Urinary bladder (tissue), 4 donors: ENCODE measurements around the gene YDJC. TPM values are rescaled to one million over a fixed set of nuclear protein-coding genes. Genes with fewer than 3 reads are reported as not detected.
"Not testable (repeated sequence)": the region's sequence is repeated elsewhere in the genome, so short reads cannot be mapped to it uniquely, and the experiment has no call there.

Experiments
- DNase-seq: peaks from one replicate; pipeline ENCODE4 v3.0.0-alpha.2; 2015; ENCODE audit errors: extremely low spot score
- H3K27ac ChIP-seq: one replicate; pipeline ENCODE4 v1.5.1; 2013; ENCODE audit warnings: low read depth, mild to moderate bottlenecking, moderate library complexity
- H3K36me3 ChIP-seq: one replicate; pipeline ENCODE4 v1.6.1; 2013; ENCODE audit warnings: mild to moderate bottlenecking, moderate library complexity; ENCODE audit not compliant: insufficient read depth
- H3K4me1 ChIP-seq: one replicate; pipeline ENCODE4 v1.6.1; 2013; ENCODE audit warnings: mild to moderate bottlenecking, moderate library complexity; ENCODE audit not compliant: insufficient read depth
- H3K4me3 ChIP-seq: one replicate; pipeline ENCODE4 v1.5.1; 2013; ENCODE audit warnings: low read depth, low read length
- WGBS: extraction: QIAGEN DNeasy Blood & Tissue Kit; methylation state at CpG from one replicate; pipeline ENCODE4 v1.1.7; 2013; 5-methylcytosine and 5-hydroxymethylcytosine counted together
- polyA plus RNA-seq: library from polyadenylated mRNA; stranded (reverse); fragments of 200-250 nt; gene quantifications from one replicate; pipeline ENCODE4 v1.2.3, GENCODE V29; 2013
- total RNA-seq: library from RNA; depleted of rRNA; stranded (reverse); fragments of >200 nt; gene quantifications from one replicate; pipeline ENCODE4 v1.2.3, GENCODE V29; 2014
- donor health status: healthy with polysubstance abuse.
- donor health status: healthy.

Gene YDJC
- total and polyA plus RNA-seq, 2 donors, result 3.7 to 26.4 TPM

GRCh38 chr22:21621025-21621424 lies 8.8 kb downstream of the YDJC start:
- no peak for DNase-seq
- no peak overlapping the region for H3K4me3 ChIP-seq
- 93% methylated on average over 3 of the region's 3 CpGs for WGBS

GRCh38 chr22:21617337-21617736 lies 12.5 kb downstream of the YDJC start:
- WGBS, result 97% methylated on average over 6 of the region's 6 CpGs
- DNase-seq, H3K36me3 ChIP-seq, H3K4me3 ChIP-seq, H3K4me1 ChIP-seq, H3K27ac ChIP-seq: not testable (repeated sequence)

More at GRCh38 chr22:21621025-21621424, 8.8 kb downstream of the YDJC start:
- Histone ChIP-seq H3K36me3 (no peaks in the 10 kb centered on the region), H3K4me1 (no peaks in the 10 kb centered on the region), H3K27ac (no peak overlapping the region)

- no peak overlapping the region for H3K27ac ChIP-seq
- no peaks in the 10 kb centered on the region for H3K36me3 ChIP-seq
- no peak for DNase-seq
- H3K4me3 ChIP-seq, result no peak overlapping the region
- WGBS, result 83% methylated on average over 4 of the region's 4 CpGs
- no peaks in the 10 kb centered on the region for H3K4me1 ChIP-seq
Observed at GRCh38 chr22:21615731-21616130, 14.1 kb downstream of the YDJC start.

GRCh38 chr22:21613553-21614233 lies 16.1 kb downstream of the YDJC start:
- Histone ChIP-seq H3K36me3 (no peaks in the 10 kb centered on the region), H3K27ac (no peak overlapping the region), H3K4me3 (no peak overlapping the region), H3K4me1 (no peaks in the 10 kb centered on the region)
- WGBS, result 81% methylated on average over 4 of the region's 4 CpGs
- DNase-seq, result no peak

- Histone ChIP-seq H3K4me3 (no peak overlapping the region), H3K27ac (no peak overlapping the region), H3K4me1 (no peaks in the 10 kb centered on the region), H3K36me3 (no peaks in the 10 kb centered on the region)
- no peak for DNase-seq
- 90% methylated on average over 7 of the region's 7 CpGs for WGBS
Observed at GRCh38 chr22:21612858-21613257, 17.0 kb downstream of the YDJC start.

- Histone ChIP-seq H3K4me3 (no peak overlapping the region), H3K27ac (no peak overlapping the region), H3K4me1 (no peaks in the 10 kb centered on the region), H3K36me3 (no peaks in the 10 kb centered on the region)
- WGBS, result 63% methylated on average over 4 of the region's 4 CpGs
- DNase-seq, result no peak
Observed at GRCh38 chr22:21611210-21611977, 18.4 kb downstream of the YDJC start.

- not testable (repeated sequence) for H3K4me3 ChIP-seq, H3K27ac ChIP-seq
- 97% methylated on average over 11 of the region's 11 CpGs for WGBS
Observed at GRCh38 chr22:21609556-21610157, 20.2 kb downstream of the YDJC start.

GRCh38 chr22:21606775-21607174 lies 23.0 kb downstream of the YDJC start:
- WGBS, result 97% methylated on average over 8 of the region's 8 CpGs
- Histone ChIP-seq H3K27ac (no peak overlapping the region), H3K4me1 (no peaks in the 10 kb centered on the region), H3K36me3 (no peaks in the 10 kb centered on the region), H3K4me3 (no peak overlapping the region)
- DNase-seq, result no peak

More at GRCh38 chr22:21609556-21610157, 20.2 kb downstream of the YDJC start:
- not testable (repeated sequence) for DNase-seq, H3K36me3 ChIP-seq, H3K4me1 ChIP-seq

GRCh38 chr22:21605887-21606564 lies 23.8 kb downstream of the YDJC start:
- no peak for DNase-seq

GRCh38 chr22:21603973-21604372 lies 25.8 kb downstream of the YDJC start:
- no peaks in the 10 kb centered on the region for H3K36me3 ChIP-seq
- 82% methylated on average over 9 of the region's 9 CpGs for WGBS
- H3K4me1 ChIP-seq, result no peaks in the 10 kb centered on the region
- H3K4me3 ChIP-seq, result no peak overlapping the region
- no peak for DNase-seq
- no peak overlapping the region for H3K27ac ChIP-seq

More at GRCh38 chr22:21605887-21606564, 23.8 kb downstream of the YDJC start:
- Histone ChIP-seq H3K4me1 (no peaks in the 10 kb centered on the region), H3K27ac (no peak overlapping the region), H3K36me3 (no peaks in the 10 kb centered on the region), H3K4me3 (no peak overlapping the region)
- WGBS, result 97% methylated on average over 7 of the region's 7 CpGs

- H3K4me3 ChIP-seq, result no peak overlapping the region
- WGBS, result 96% methylated on average over 6 of the region's 6 CpGs
- DNase-seq, result no peak
Observed at GRCh38 chr22:21602579-21602978, 27.2 kb downstream of the YDJC start.

GRCh38 chr22:21599053-21599893 lies 30.5 kb downstream of the YDJC start:
- Histone ChIP-seq H3K4me1 (no peaks in the 10 kb centered on the region), H3K27ac (no peak overlapping the region), H3K36me3 (peaks cover 4% of the 10 kb centered on the region), H3K4me3 (no peak overlapping the region)
- DNase-seq, result no peak
- 89% methylated on average over 6 of the region's 6 CpGs for WGBS

More at GRCh38 chr22:21602579-21602978, 27.2 kb downstream of the YDJC start:
- no peaks in the 10 kb centered on the region for H3K36me3 ChIP-seq
- H3K27ac ChIP-seq, result no peak overlapping the region
- no peaks in the 10 kb centered on the region for H3K4me1 ChIP-seq

GRCh38 chr22:21598302-21598701 lies 31.5 kb downstream of the YDJC start:
- Histone ChIP-seq H3K27ac (no peak overlapping the region), H3K4me3 (no peak overlapping the region), H3K4me1 (no peaks in the 10 kb centered on the region), H3K36me3 (peaks cover 4% of the 10 kb centered on the region)
- WGBS, result 90% methylated on average over 3 of the region's 3 CpGs
- DNase-seq, result no peak
